OCI-LY3 (cell line): Measurements from ENCODE around the gene TTC7B.

Experiments
- H2AFZ ChIP-seq: fragments of 200-600, 300-600 bp; shearing (Covaris generic); 2 replicates; pipeline ENCODE4 v1.6.0; 2014; ENCODE audit warnings: antibody characterized with exemption, low read depth, low read length
- H3K27ac ChIP-seq: fragments of 200-600, 300-600 bp; sonication (generic); 2 replicates; pipeline ENCODE4 v1.5.1; 2014; ENCODE audit warnings: mild to moderate bottlenecking, low read length, moderate library complexity, mixed read lengths
- H3K27me3 ChIP-seq: fragments of 200-600, 300-600 bp; sonication (generic); 2 replicates; pipeline ENCODE4 v1.6.1; 2014; ENCODE audit warnings: low read depth, low read length, mixed read lengths
- H3K36me3 ChIP-seq: fragments of 200-600, 300-600 bp; sonication (generic); replicated peaks from 2 replicates; pipeline ENCODE3; 2014; ENCODE audit warnings: low read depth, low read length, mixed read lengths
- H3K4me1 ChIP-seq: fragments of 300-600, 200-600 bp; sonication (generic); 2 replicates; pipeline ENCODE4 v1.6.1; 2014; ENCODE audit warnings: low read length, mixed read lengths
- H3K4me2 ChIP-seq: fragments of 200-600, 300-600 bp; sonication (generic); 2 replicates; pipeline ENCODE4 v1.6.1; 2014; ENCODE audit warnings: low read length, mixed read lengths
- H3K4me3 ChIP-seq: fragments of 300-600, 200-600 bp; sonication (generic); 2 replicates; pipeline ENCODE4 v1.5.1; 2014; ENCODE audit warnings: antibody characterized with exemption, mild to moderate bottlenecking, low read length, moderate library complexity
- H3K79me2 ChIP-seq: fragments of 300-600, 200-600 bp; shearing (Covaris generic); 2 replicates; pipeline ENCODE4 v1.6.1; 2014; ENCODE audit warnings: mild to moderate bottlenecking, low read length, mixed read lengths
- H3K9ac ChIP-seq: fragments of 300-600, 200-600 bp; shearing (Covaris generic); 2 replicates; pipeline ENCODE4 v1.6.0; 2014; ENCODE audit warnings: mild to moderate bottlenecking, low read length, moderate library complexity
- H3K9me3 ChIP-seq: fragments of 200-600, 300-600 bp; shearing (Covaris generic); 2 replicates; pipeline ENCODE4 v1.6.1; 2014; ENCODE audit warnings: low read length, mixed read lengths; ENCODE audit not compliant: insufficient read depth
- H4K20me1 ChIP-seq: fragments of 200-600, 300-600 bp; sonication (generic); 2 replicates; pipeline ENCODE4 v1.6.1; 2016; ENCODE audit warnings: low read length, mixed read lengths; ENCODE audit not compliant: insufficient read depth
- EZH2phosphoT487 ChIP-seq: fragments of 200-600 bp; shearing (Covaris generic); IDR thresholded peaks from 2 replicates; pipeline ENCODE4 v1.6.1; 2018; ENCODE audit warnings: antibody characterized with exemption, mixed run types, low read depth
- TF ChIP-seq, protein P1 (sequence below): fragments of 200-600, 300-600 bp; sonication (generic); IDR thresholded peaks from 2 replicates; pipeline ENCODE4 v1.5.1; 2014; ENCODE audit warnings: antibody characterized with exemption, low read length, low read depth

The TTC7B gene

GRCh38 chr14:90665321-90666000 lies 150.8 kb downstream of the TTC7B start:
- Histone ChIP-seq H3K27me3 (no peaks in the 10 kb centered on the region), H3K4me1 (peaks cover 41% of the 10 kb centered on the region), H4K20me1 (no peaks in the 10 kb centered on the region), H2AFZ (no peak overlapping the region), H3K27ac (no peak overlapping the region), H3K79me2 (no peaks in the 10 kb centered on the region), H3K9me3 (peaks cover 13% of the 10 kb centered on the region), H3K36me3 (peaks cover 13% of the 10 kb centered on the region), H3K4me2 (no peak overlapping the region), H3K9ac (no peak overlapping the region), H3K4me3 (no peak overlapping the region)
- no peak for TF ChIP-seq EZH2phosphoT487
- TF ChIP-seq, protein P1, sequence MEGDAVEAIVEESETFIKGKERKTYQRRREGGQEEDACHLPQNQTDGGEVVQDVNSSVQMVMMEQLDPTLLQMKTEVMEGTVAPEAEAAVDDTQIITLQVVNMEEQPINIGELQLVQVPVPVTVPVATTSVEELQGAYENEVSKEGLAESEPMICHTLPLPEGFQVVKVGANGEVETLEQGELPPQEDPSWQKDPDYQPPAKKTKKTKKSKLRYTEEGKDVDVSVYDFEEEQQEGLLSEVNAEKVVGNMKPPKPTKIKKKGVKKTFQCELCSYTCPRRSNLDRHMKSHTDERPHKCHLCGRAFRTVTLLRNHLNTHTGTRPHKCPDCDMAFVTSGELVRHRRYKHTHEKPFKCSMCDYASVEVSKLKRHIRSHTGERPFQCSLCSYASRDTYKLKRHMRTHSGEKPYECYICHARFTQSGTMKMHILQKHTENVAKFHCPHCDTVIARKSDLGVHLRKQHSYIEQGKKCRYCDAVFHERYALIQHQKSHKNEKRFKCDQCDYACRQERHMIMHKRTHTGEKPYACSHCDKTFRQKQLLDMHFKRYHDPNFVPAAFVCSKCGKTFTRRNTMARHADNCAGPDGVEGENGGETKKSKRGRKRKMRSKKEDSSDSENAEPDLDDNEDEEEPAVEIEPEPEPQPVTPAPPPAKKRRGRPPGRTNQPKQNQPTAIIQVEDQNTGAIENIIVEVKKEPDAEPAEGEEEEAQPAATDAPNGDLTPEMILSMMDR, result no peak

GRCh38 chr14:90664911-90665310 lies 151.3 kb downstream of the TTC7B start:
- Histone ChIP-seq H3K4me1 (peaks cover 38% of the 10 kb centered on the region), H3K27ac (no peak overlapping the region), H4K20me1 (no peaks in the 10 kb centered on the region), H3K9me3 (peaks cover 8% of the 10 kb centered on the region), H3K27me3 (no peaks in the 10 kb centered on the region), H3K4me2 (no peak overlapping the region), H2AFZ (no peak overlapping the region), H3K4me3 (no peak overlapping the region), H3K36me3 (peaks cover 8% of the 10 kb centered on the region), H3K9ac (no peak overlapping the region), H3K79me2 (no peaks in the 10 kb centered on the region)
- TF ChIP-seq, protein P1, result no peak
- TF ChIP-seq EZH2phosphoT487, result no peak

GRCh38 chr14:90663680-90664079 lies 152.6 kb downstream of the TTC7B start:
- H3K4me2 ChIP-seq, result no peak overlapping the region
- H3K27ac ChIP-seq, result no peak overlapping the region
- no peaks in the 10 kb centered on the region for H3K36me3 ChIP-seq
- H2AFZ ChIP-seq, result no peak overlapping the region
- no peak overlapping the region for H3K4me3 ChIP-seq
- no peak for TF ChIP-seq EZH2phosphoT487
- TF ChIP-seq, protein P1, result no peak
- no peaks in the 10 kb centered on the region for H3K79me2 ChIP-seq
- no peaks in the 10 kb centered on the region for H3K9me3 ChIP-seq
- H3K4me1 ChIP-seq, result peaks cover 40% of the 10 kb centered on the region
- H3K9ac ChIP-seq, result no peak overlapping the region
- H3K27me3 ChIP-seq, result no peaks in the 10 kb centered on the region
- H4K20me1 ChIP-seq, result no peaks in the 10 kb centered on the region

DNA sequence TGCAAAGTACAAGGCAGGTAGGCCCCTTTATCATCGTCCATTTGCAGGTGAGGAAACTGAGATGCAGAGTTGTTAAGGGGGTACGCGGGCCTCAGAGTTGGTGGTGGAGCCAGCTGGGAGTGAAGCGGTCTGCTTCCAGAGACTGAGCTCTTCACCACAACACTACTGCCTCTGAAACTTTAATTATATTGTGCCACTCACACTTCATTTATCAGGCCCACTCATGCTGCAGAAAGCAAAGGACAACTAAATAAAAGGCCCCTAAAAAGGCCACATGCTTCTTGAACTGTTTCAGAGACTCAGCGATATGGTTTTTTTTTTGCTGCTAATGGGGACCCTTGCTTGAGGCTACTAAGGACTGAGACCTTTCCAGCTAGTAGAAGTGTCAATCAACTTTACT lies 153.1 kb downstream of the TTC7B start:
- Histone ChIP-seq H3K4me1 (peaks cover 45% of the 10 kb centered on the region), H3K9ac (no peak overlapping the region), H4K20me1 (no peaks in the 10 kb centered on the region), H3K79me2 (no peaks in the 10 kb centered on the region), H3K4me2 (no peak overlapping the region), H3K27ac (no peak overlapping the region), H2AFZ (no peak overlapping the region), H3K36me3 (no peaks in the 10 kb centered on the region), H3K9me3 (no peaks in the 10 kb centered on the region), H3K27me3 (no peaks in the 10 kb centered on the region), H3K4me3 (no peak overlapping the region)
- TF ChIP-seq, protein P1, result no peak
- TF ChIP-seq EZH2phosphoT487, result no peak
